HG03378 (cell line): ENCODE results near the gene RAPGEF4.

ENCODE experiments used
- ATAC-seq: cut with Tn5 transposase; IDR thresholded peaks from one replicate; pipeline ENCODE4 v1.9.1; 2021; ENCODE audit warnings: mild to moderate bottlenecking, moderate library complexity; ENCODE audit not compliant: unreplicated experiment

RAPGEF4 gene

DNA sequence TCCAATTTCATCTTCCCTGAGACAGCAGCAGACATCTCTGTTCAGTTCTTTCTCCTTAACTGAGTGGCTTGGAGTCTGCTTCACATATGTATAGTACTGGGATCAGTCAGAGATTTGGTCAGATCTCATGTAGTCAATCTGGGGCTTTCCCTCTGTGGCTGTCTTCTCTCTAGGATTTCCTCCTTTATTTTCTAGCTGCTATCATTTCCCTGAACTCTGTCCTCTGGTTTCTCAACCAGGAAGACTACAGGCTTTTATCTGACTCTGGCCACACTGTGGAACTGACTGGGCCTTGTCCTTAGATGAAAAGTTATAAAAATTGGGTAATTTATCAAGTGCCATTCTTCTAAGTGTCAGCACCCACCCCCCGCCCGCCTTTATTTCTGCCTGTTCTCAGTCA lies 121.0 kb downstream of the RAPGEF4 start:
- no peak for ATAC-seq

DNA sequence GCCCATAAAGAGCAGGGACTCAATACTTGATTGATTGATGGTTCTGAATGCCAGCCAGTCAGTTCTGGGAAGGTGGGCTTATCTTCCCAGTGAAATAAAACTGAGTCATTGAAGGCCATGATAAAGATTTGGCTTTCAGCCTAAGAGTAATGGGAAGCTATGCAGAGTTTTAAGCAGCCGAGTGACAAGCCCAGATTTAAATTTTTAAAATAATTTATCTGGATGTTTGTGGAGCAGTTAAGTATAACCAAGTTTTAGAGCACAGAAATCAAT lies 122.8 kb downstream of the RAPGEF4 start:
- no peak for ATAC-seq

DNA sequence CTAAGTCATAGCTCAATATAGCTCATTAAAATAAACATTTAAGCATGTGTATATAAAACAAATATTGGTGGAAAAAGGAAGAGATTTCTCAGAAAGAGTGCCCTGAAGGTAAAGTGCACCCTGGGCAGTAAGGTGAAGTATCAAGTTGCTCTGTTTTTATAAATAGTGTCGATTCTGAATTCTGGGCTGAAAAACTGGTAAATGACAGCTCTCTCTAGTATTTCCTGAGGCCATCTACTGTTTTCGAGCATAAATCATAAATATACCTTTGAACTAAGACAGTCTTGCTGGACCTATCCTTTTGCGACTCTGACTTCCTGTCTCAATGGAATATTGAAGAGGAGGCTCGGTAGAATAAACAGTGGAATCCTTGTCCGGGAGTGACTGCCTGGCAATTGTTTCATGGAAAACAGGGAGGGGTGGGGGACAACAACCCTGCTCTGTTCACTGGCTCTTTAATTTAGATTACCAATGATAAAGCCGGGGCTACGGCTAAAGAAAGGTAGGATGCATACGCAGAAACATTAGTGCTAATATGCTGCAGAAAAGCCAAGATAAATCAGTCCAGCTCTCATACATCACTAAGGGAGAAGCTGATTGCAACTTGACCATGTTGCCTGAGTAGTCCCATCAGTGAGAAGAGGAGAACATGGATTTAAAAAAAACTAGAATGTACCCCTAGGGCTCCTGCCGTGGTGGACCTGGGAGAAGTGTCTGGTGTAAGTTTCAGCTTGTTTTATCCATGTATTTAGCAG lies 124.1 kb downstream of the RAPGEF4 start:
- ATAC-seq = no peak

DNA sequence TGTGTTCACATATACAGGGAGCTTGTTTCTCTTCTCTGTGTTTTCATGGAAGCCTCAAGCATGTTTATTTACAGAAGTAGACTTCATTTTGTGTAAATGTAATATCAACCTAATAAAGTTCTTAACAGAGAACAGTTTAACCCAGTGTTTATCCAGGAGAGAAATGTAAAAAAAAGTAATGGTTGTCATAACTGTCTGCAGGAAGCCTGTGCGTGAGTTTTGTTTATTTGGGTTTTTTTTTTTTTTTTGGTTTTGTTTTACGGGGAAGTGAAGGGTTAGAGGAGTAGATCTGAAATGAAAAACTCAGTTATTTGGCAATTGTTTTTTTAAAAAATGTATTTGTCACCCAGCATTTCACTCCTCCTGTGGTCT lies 124.7 kb downstream of the RAPGEF4 start:
- no peak for ATAC-seq

DNA sequence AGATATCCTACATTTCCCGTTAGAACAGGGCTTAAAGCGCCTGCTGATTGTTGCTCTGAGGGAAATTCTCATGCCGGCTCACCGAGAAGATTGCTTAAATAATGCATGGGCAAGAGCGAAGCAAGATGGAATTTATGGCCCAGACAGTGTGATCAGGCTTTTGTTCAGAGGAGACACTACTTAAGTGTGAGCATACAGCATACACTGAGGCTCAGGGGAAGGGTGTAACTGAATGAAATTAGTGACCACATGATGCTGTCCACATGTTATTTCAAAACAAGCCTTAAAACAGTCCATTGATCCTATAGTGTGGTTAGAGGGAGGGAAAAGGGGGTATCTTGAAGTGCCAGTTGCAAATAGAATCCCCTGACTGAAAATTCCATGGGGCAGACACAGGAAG lies 125.5 kb downstream of the RAPGEF4 start:
- no peak for ATAC-seq

DNA sequence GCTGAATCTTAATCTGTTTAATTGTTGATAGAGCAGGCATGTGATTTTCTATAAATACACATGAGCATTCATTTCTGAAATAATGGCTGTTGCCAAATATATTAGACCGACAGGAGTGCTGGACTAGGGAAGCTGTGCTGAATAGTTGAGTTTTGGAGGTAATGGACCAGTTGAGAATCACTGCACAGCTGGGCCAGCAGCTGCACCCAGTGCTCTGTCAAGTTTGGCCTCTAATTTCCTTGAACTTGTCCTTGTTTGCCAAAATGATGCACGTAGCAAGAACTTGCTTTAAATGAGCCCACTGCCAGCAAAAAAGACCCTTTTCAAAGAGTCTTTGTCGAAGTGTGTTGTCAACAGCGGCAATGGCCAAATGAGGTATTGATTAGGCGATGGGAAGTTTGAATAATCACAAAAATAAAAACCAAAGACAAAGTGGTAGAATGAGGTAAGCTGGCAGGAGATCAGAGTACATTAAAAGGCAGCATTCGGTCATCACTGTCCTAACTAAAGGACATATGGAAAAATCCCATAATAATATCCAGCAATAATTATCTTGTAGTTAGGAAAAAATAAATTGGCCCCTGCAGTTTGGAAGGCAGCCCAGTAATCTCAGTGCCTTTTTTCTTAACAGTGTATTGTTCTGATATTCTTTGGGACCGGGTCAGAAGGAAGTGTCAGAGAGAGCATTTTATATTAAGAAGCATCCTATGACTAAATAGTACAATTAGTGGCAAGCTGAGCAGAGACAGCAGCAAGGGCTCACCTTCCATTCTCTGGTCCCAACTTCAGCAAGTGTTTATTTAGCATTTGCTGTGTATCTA lies 126.2 kb downstream of the RAPGEF4 start:
- no peak for ATAC-seq

DNA sequence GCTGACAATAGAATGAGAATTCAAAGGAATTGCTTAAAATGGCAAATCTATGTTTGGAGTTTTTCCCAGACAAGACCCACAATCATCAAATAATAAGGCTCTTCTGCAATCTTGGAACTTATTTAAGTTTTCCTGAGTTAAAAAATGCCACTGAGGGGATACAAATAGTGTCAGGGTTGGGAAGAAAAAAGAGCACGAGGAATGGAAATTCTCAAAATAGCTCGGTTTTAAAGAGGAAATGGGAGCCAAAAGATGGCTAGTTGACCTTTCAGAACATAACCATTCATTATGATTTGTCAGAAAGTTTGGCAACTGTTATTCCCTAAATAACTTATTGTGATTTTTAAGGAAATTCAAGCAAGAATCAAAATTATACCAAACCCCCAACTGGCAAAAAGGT lies 127.7 kb downstream of the RAPGEF4 start:
- ATAC-seq = no peak

DNA sequence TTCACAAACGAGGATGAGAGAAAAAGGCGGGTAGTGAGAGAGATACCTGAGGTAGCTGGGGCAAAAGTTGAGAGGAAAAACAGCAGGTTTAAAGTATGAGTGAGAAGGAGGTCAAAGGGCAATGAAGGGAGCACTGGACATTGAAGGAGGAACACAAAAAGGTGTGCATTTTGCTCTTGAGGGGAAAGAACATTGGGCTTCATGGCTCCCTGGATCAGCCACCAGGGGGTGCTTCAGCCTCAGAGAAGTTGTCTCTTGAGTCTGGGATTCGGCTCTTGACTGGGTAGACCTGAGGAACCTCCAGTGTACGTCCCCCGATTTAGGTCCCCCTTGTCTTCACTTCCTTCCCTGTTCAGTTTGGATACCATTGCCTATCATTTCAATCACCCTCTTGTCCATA lies 128.5 kb downstream of the RAPGEF4 start:
- no peak for ATAC-seq

DNA sequence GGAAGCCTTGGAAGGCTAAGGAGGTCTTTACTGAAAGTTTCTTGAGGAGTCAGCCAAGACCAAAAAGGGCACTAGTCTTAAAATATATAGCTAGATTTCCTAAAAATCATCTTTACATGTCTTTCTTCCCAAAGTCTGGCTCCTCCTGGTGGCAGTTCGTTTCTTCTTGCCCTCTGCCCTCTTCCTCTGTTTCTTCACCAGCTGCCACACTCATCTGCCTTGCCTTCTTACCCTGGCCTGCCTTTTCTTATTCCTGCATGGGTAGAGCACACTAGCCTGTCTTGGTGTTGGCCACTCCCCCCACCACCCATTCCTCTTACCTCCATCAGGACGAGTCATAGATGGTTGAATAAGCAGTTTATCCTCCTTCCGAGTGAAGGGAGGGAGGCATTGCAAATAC lies 129.8 kb downstream of the RAPGEF4 start:
- no peak for ATAC-seq

DNA sequence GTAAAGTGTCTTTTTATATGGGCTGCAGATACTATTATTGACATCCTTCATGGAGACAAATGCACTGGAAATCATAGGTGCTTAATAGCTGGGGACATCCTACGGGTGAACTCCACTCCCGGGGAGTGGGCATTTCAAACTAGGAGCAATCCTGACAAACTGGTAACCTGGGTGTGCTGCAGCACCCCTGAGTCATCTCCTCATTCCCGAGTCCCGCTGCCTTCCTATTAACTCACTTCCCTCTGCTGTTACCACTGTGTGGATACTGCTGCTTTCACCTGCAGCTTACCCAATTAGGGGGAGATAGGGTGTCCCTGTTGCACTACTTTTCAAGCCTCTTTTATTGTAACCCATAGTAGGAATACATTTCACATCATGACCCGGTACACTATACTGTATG lies 134.2 kb downstream of the RAPGEF4 start:
- no peak for ATAC-seq

DNA sequence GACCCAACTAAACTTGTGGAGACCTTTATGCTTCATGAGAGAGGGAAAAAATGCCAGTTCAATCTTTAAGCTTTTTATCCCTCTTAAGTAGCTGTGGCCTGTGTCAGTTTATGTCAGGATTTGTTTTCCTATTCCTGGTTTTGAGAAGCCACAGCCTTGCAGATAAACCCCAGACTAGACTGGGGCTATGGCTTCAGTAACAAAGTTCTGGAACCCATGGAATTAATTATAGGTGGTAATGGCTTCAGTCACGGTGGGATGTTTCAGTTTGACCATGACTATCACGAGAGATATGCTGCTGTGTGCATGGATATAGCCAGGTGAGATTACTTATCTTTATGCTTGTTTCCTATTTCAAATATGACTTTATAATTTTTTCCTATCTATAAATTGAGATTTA lies 134.8 kb downstream of the RAPGEF4 start:
- ATAC-seq = no peak

DNA sequence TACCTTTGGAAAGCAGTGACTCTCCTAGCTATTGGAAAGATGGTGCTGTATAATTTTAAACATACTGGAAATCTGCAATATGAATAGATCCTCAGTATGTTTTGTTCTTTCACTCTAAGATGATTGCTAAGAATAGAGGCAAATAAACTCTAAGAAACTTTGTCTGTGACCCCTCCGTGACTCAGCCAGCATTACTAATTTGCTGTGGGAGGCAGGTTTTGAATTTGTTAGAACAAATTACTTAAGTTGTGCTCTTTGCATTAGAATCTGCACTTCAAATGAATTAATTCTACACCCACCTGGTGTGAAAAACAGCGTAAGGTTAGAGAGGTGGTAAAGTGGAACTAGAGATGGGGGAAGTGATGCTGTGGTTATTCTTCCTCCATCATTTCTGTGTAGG lies 142.2 kb downstream of the RAPGEF4 start:
- no peak for ATAC-seq

DNA sequence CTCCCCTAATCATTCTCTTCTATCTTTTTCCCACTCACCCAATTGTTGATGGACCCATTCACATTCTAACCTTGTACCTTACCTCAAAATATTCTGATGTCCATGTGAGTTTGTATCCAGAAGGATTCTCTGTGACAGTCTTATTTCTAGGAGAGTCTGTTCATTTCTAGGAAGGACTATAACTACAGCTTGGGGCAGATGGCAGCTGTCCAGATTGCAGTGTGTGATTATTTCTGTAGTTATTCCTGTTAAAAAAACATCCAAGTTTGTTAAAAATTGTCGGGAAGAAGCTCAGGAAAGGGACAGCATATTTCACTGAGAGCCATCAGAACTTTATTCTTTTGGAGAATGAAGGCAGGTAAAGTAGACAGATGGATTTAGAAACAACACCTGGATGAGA lies 142.6 kb downstream of the RAPGEF4 start:
- ATAC-seq = no peak

DNA sequence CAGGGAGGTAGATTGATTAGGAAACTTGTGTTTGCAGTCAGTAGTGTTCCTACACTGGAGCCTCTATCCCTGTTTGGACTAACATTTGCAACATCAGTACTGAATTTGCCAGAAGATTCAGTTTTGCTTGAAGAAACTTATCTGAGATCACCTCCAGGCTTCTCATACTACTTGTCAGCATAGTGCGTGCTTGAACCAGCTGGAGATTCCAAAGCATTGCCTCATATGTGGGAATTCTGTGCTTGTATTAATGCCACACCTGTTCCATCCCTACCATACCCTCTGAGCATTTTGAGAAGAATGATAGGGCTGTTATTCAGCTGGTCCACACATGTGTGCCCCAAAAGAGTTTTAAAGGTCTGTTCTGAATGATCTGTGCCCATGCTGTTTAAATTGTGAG lies 148.7 kb downstream of the RAPGEF4 start:
- no peak for ATAC-seq

DNA sequence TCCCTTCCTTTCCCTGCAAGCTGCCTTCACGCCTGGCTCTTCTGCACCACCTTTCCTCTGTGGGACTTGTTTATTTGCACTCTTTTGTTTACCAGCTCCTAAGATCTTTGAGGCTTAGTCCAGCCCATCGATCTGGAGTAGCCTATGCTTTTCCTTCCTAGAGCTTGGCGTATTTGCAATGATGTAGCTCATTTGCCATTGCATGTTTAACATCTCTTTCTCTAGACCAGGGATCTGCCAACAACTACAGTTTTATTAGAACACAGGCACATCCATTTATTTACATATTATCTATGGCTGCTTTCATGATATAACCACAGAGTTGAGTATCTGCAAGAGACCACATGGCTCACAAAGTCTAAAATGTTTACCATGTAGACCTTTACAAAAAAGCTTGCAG lies 150.4 kb downstream of the RAPGEF4 start:
- ATAC-seq = no peak

DNA sequence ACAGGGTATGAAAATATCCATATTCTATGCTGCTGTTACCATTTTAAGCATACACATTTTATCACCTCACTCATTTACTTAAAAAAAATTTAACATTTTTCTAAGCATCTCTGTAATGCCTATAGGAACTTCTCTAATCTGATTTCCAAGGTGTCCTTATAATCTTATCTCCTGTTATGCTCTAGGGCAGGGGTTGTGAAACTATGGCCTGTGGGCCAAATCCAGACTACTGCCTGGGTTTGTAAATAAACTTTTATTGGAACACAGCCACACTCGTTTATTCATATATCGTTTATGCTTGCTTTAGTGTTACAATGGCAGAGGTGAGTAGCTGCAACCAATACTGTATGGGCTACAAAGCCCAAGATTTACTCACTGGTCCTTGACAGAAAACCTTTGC lies 151.6 kb downstream of the RAPGEF4 start:
- no peak for ATAC-seq

DNA sequence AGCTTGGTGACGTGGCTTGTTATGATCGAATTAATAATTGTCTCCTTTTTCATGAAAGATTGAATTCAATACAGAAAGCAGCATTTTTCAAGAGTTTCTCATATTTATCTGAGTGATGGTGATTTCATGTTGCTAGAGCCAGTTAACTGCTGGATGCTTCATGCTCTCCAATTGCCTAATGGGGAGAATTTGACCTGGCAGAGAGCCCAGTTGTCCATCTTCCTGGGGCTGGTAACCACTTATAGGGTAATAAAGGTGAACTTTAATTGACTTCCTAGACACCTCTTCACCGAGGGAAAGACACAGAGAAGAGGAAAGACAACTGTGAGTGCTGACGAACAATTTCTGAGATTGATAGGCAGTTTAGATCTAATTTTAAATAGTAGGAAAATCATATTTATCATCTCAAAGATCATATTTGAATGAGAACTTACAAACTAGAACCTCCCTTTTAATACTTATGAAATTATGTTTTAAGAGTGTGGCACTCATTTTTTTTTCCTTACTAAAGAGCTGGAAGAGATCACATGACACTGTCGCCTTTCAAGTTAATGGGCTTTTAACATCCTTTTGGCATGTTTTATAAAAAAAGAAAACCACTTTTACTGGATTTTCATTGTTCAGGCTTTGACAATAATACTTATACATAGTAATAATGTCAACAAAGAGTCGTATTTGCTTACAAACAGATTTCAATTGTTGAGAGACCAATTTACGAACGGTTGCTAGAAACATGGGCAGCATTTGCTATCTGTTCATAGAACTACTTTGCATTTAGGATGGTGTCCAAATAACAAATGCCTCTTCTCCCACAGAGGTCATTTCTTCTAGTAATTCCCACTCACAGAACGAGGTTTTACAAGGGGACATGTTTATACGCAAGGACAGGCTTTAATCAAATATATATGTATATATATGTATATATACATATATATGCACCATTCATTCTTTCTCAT lies 153.3 kb downstream of the RAPGEF4 start:
- no peak for ATAC-seq

DNA sequence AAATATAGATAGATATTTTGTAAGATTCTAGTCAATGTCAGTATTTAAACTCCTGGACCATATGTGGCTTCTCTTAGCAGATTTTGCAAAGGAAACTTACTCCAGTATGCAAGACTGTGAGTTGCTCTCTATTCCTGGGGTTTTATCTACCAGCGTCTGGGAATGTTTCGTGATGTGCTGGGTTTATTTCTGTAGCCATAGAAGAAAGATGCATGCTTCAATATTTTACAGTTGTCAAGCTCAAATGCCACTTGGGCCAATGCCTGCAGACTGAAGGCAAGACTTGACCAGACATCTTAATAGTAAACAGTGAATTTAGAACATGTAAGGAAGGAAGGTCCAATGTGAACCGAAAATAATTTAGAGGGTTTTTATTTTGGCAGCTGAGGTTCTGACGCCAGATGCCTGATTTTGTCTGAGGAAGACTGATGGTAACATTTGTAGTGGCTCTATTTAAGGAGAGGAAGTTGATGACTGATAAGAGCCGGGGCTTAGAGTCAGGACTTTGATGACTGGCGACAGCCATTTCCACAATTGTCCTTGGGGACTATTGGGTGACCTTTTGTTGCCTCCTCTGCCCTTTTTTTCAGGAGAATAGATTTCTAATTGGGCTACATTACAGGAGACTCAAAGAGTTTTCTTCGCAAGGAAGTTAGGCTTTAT lies 154.3 kb downstream of the RAPGEF4 start:
- no peak for ATAC-seq

DNA sequence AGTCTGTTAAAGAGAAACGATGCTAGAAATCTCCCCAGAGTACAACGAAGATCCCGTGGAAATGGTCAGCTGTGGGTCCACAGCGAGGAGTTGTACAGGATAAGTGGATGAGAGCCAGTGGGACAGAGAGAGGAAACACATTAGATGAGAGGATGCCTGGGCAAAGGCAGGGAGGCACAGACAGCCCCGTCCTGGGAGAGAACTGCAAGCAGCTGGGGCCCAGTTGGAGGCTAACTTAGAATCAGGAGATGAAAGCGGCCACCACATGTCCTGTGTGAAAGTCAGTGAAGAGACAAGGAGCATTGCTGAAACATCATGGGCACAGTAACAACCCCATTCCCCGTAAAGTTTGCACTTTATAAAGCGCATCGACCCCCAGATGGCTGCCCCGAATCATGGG lies 157.5 kb downstream of the RAPGEF4 start:
- no peak for ATAC-seq

DNA sequence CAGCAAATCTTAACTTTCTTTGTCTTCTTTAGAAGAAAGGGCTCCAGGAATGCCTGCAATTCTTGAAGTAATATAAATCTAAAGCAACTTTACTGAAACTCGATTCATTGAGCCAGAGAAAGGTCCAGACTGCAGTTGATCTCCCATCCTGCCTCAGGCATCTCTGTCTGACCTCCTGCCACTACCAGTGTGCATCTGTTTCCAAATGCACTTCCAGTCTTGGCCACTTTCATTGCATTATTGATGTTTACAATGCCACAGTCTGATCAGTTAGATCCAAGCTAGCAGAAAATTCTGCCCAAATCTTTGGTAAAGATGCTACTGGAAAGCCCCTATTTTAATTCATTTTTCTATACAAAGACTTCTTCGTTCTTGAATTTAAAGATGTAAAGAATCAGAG lies 158.0 kb downstream of the RAPGEF4 start:
- ATAC-seq = no peak
